GM18861 (cell line): ENCODE measurements around the gene ACTMAP.

Source experiments
- ATAC-seq: cut with Tn5 transposase; IDR thresholded peaks from one replicate; pipeline ENCODE4 v1.9.1; 2021; ENCODE audit not compliant: unreplicated experiment

The ACTMAP gene

GRCh38 chr19:40701758-40702157 is 48.5 kb downstream of the ACTMAP start:
- no peak for ATAC-seq

- no peak for ATAC-seq
These were observed 50.2 kb downstream of the ACTMAP start for GRCh38 chr19:40700083-40700482.

GRCh38 chr19:40697007-40697406 is 53.3 kb downstream of the ACTMAP start:
- no peak for ATAC-seq

GRCh38 chr19:40695881-40696280 is 54.4 kb downstream of the ACTMAP start:
- no peak for ATAC-seq

- ATAC-seq = no peak
These were observed 56.4 kb downstream of the ACTMAP start for GRCh38 chr19:40693896-40694295.

- ATAC-seq = no peak
These were observed 57.0 kb downstream of the ACTMAP start for GRCh38 chr19:40693150-40693788.

- ATAC-seq = no peak
These were observed 58.1 kb downstream of the ACTMAP start for GRCh38 chr19:40692212-40692551.

- ATAC-seq = no peak
These were observed 58.7 kb downstream of the ACTMAP start for GRCh38 chr19:40691421-40692211.
